HEK293 (cell line): ENCODE results near the gene PDE4D.

Source experiments
- CTCF ChIA-PET: fragments of 350-600 bp; formaldehyde crosslinking; extraction: SDS; loops from one replicate; lab custom pipeline; 2021; ENCODE audit warnings: antibody characterized with exemption; lab: Yijun Ruan, JAX
- POLR2A ChIA-PET: fragments of 300-600 bp; formaldehyde crosslinking; extraction: SDS; loops from one replicate; lab custom pipeline; 2020; ENCODE audit warnings: antibody characterized with exemption, inconsistent platforms; lab: Yijun Ruan, JAX
- H3K27ac ChIP-seq: fragments of 200-500 bp; sonication (Bioruptor generic); 2 replicates; pipeline ENCODE4 v1.5.1; 2014; ENCODE audit warnings: low read depth, low read length, control low read depth, inconsistent platforms; ENCODE audit errors: extremely low read depth
- H3K36me3 ChIP-seq, 2 experiments: fragments of 200-500 bp in 1 of 2; sonication (Bioruptor generic) in 1 of 2; 1 replicate in 1 of 2; 2 replicates in 1 of 2; pipeline ENCODE4 v1.5.1; 2014 to 2017; ENCODE audit warnings: inconsistent platforms in 2 of 2, low read length in 2 of 2; ENCODE audit not compliant: control insufficient read depth in 2 of 2, insufficient read depth in 1 of 2
- H3K4me1 ChIP-seq: fragments of 200-500 bp; sonication (Bioruptor generic); 2 replicates; pipeline ENCODE4 v1.5.1; 2014; ENCODE audit warnings: mild to moderate bottlenecking, low read length, inconsistent platforms; ENCODE audit not compliant: control insufficient read depth, insufficient read depth
- H3K4me3 ChIP-seq: 2 replicates; pipeline ENCODE4 v1.5.1; 2011; ENCODE audit warnings: low read depth, mild to moderate bottlenecking, control low read depth, low read length, moderate library complexity
- H3K9me3 ChIP-seq: fragments of 200-500 bp; sonication (Bioruptor generic); 2 replicates; pipeline ENCODE4 v1.5.1; 2014; ENCODE audit warnings: low read depth, low read length, inconsistent platforms; ENCODE audit not compliant: control insufficient read depth, insufficient read depth
- BCL11A ChIP-seq: fragments of 450-650 bp; formaldehyde crosslinking; IDR thresholded peaks from 2 replicates; pipeline ENCODE4 v1.5.1; 2016; ENCODE audit warnings: low read depth, missing biosample characterization, missing genetic modification characterization
- FEZF1 ChIP-seq: fragments of 450-650 bp; formaldehyde crosslinking; IDR thresholded peaks from 2 replicates; pipeline ENCODE4 v1.5.1; 2016; ENCODE audit warnings: missing biosample characterization, missing genetic modification characterization
- GLI4 ChIP-seq: fragments of 450-650 bp; formaldehyde crosslinking; IDR thresholded peaks from 2 replicates; pipeline ENCODE4 v1.5.1; 2016; ENCODE audit warnings: missing biosample characterization, missing genetic modification characterization
- OSR2 ChIP-seq: fragments of 450-650 bp; formaldehyde crosslinking; IDR thresholded peaks from 2 replicates; pipeline ENCODE4 v1.5.1; 2016; ENCODE audit warnings: missing biosample characterization, missing genetic modification characterization
- PRDM6 ChIP-seq: fragments of 450-650 bp; formaldehyde crosslinking; IDR thresholded peaks from 2 replicates; pipeline ENCODE4 v1.5.1; 2017; ENCODE audit warnings: missing biosample characterization, missing genetic modification characterization
- RBAK ChIP-seq: fragments of 450-650 bp; formaldehyde crosslinking; IDR thresholded peaks from 2 replicates; pipeline ENCODE4 v1.5.1; 2016; ENCODE audit warnings: missing biosample characterization, missing genetic modification characterization
- SETDB1 ChIP-seq: IDR thresholded peaks from one replicate; pipeline ENCODE4 v1.6.1; 2017; ENCODE audit warnings: mild to moderate bottlenecking, low read length, moderate library complexity, mixed read lengths; ENCODE audit not compliant: insufficient read length
- SP2 ChIP-seq: fragments of 450-650 bp; formaldehyde crosslinking; IDR thresholded peaks from 2 replicates; pipeline ENCODE4 v1.5.1; 2016; ENCODE audit warnings: missing biosample characterization, missing genetic modification characterization
- SP3 ChIP-seq: fragments of 450-650 bp; formaldehyde crosslinking; IDR thresholded peaks from 2 replicates; pipeline ENCODE4 v1.5.1; 2016; ENCODE audit warnings: missing biosample characterization, missing genetic modification characterization
- TCF7L2 ChIP-seq: IDR thresholded peaks from 2 replicates; pipeline ENCODE4 v1.6.1; 2011; ENCODE audit warnings: low read depth, mild to moderate bottlenecking, inconsistent platforms, low read length, moderate library complexity, borderline replicate concordance
- TRIM28 ChIP-seq: IDR thresholded peaks from 2 replicates; pipeline ENCODE4 v1.6.1; 2011; ENCODE audit warnings: low read length, control low read depth, borderline replicate concordance
- WT1 ChIP-seq: fragments of 450-650 bp; formaldehyde crosslinking; IDR thresholded peaks from 2 replicates; pipeline ENCODE4 v1.5.1; 2016; ENCODE audit warnings: missing biosample characterization, missing genetic modification characterization
- ZBTB49 ChIP-seq: fragments of 450-650 bp; formaldehyde crosslinking; IDR thresholded peaks from 2 replicates; pipeline ENCODE4 v1.5.1; 2016; ENCODE audit warnings: missing biosample characterization, missing genetic modification characterization, low read depth
- ZFP41 ChIP-seq: fragments of 450-650 bp; formaldehyde crosslinking; IDR thresholded peaks from 2 replicates; pipeline ENCODE4 v1.5.1; 2016; ENCODE audit warnings: missing biosample characterization, missing genetic modification characterization, borderline replicate concordance
- ZIC2 ChIP-seq: fragments of 450-650 bp; formaldehyde crosslinking; IDR thresholded peaks from 2 replicates; pipeline ENCODE4 v1.5.1; 2016; ENCODE audit warnings: missing biosample characterization, missing genetic modification characterization
- ZNF214 ChIP-seq: fragments of 450-650 bp; formaldehyde crosslinking; IDR thresholded peaks from 2 replicates; pipeline ENCODE4 v1.5.1; 2017; ENCODE audit warnings: missing biosample characterization, mild to moderate bottlenecking, missing genetic modification characterization, borderline replicate concordance
- ZNF221 ChIP-seq: fragments of 450-650 bp; formaldehyde crosslinking; IDR thresholded peaks from 2 replicates; pipeline ENCODE4 v1.5.1; 2017; ENCODE audit warnings: missing biosample characterization, missing genetic modification characterization, borderline replicate concordance
- ZNF24 ChIP-seq: fragments of 450-650 bp; formaldehyde crosslinking; IDR thresholded peaks from 2 replicates; pipeline ENCODE4 v1.5.1; 2016; ENCODE audit warnings: missing biosample characterization, missing genetic modification characterization
- ZNF248 ChIP-seq: fragments of 450-650 bp; formaldehyde crosslinking; IDR thresholded peaks from 2 replicates; pipeline ENCODE4 v1.5.1; 2017; ENCODE audit warnings: missing biosample characterization, missing genetic modification characterization
- ZNF302 ChIP-seq: fragments of 450-650 bp; formaldehyde crosslinking; IDR thresholded peaks from 2 replicates; pipeline ENCODE4 v1.5.1; 2016; ENCODE audit warnings: missing biosample characterization, missing genetic modification characterization, low read depth
- ZNF341 ChIP-seq: fragments of 450-650 bp; formaldehyde crosslinking; IDR thresholded peaks from 2 replicates; pipeline ENCODE4; 2016; ENCODE audit warnings: low read depth, missing biosample characterization, missing genetic modification characterization
- ZNF354C ChIP-seq: fragments of 450-650 bp; formaldehyde crosslinking; IDR thresholded peaks from 2 replicates; pipeline ENCODE4 v1.5.1; 2016; ENCODE audit warnings: missing biosample characterization, missing genetic modification characterization, low read depth, borderline replicate concordance
- ZNF362 ChIP-seq: fragments of 450-650 bp; formaldehyde crosslinking; IDR thresholded peaks from 2 replicates; pipeline ENCODE4 v1.5.1; 2016; ENCODE audit warnings: missing biosample characterization, missing genetic modification characterization
- ZNF366 ChIP-seq: fragments of 450-650 bp; formaldehyde crosslinking; conservative IDR thresholded peaks from 2 replicates; pipeline ENCODE4 v1.5.1; 2016; ENCODE audit warnings: missing biosample characterization, missing genetic modification characterization
- ZNF404 ChIP-seq: fragments of 450-650 bp; formaldehyde crosslinking; IDR thresholded peaks from 2 replicates; pipeline ENCODE4 v1.5.1; 2017; ENCODE audit warnings: missing biosample characterization, missing genetic modification characterization
- ZNF529 ChIP-seq: fragments of 450-650 bp; formaldehyde crosslinking; IDR thresholded peaks from 2 replicates; pipeline ENCODE4 v1.5.1; 2017; ENCODE audit warnings: missing genetic modification characterization, missing biosample characterization; ENCODE audit not compliant: insufficient replicate concordance
- ZNF544 ChIP-seq: fragments of 450-650 bp; formaldehyde crosslinking; IDR thresholded peaks from 2 replicates; pipeline ENCODE4 v1.5.0; 2017; ENCODE audit warnings: missing biosample characterization, missing genetic modification characterization
- ZNF561 ChIP-seq: fragments of 450-650 bp; IDR thresholded peaks from 2 replicates; pipeline ENCODE4 v1.5.1; 2018; ENCODE audit warnings: missing biosample characterization, missing genetic modification characterization, borderline replicate concordance
- ZNF621 ChIP-seq: fragments of 450-650 bp; formaldehyde crosslinking; IDR thresholded peaks from 2 replicates; pipeline ENCODE4 v1.5.1; 2017; ENCODE audit warnings: missing biosample characterization, missing genetic modification characterization
- ZNF791 ChIP-seq: fragments of 450-650 bp; formaldehyde crosslinking; IDR thresholded peaks from 2 replicates; pipeline ENCODE4 v1.5.1; 2016; ENCODE audit warnings: missing biosample characterization, missing genetic modification characterization
- ZNF843 ChIP-seq: fragments of 450-650 bp; formaldehyde crosslinking; IDR thresholded peaks from 2 replicates; pipeline ENCODE4 v1.5.1; 2016; ENCODE audit warnings: missing biosample characterization, missing genetic modification characterization

Gene PDE4D

GRCh38 chr5:59744531-59744992 lies 149.0 kb downstream of the PDE4D start:
- H3K27ac ChIP-seq, result no peak overlapping the region
- no peak for TF ChIP-seq GLI4 (tag by site-specific recombination)
- TF ChIP-seq ZNF366, result 0 out of 2 replicates have a peak, but pooled peaks have one; percentile 19
- peak; percentile 16; the same call in 1 of the 2 replicates for TF ChIP-seq ZIC2 (tag by site-specific recombination)
- no peak for TF ChIP-seq ZNF248
- TF ChIP-seq SP3 (tag by site-specific recombination), result no peak
- TF ChIP-seq ZNF354C (tag by site-specific recombination), result no peak
- no peak for TF ChIP-seq ZNF621 (tag by site-specific recombination)
- peak; percentile 58; the same call in 1 of the 2 replicates for TF ChIP-seq OSR2 (tag by site-specific recombination)
- TF ChIP-seq TCF7L2, result peak; percentile 31; the same call in 1 of the 2 replicates
- TF ChIP-seq PRDM6, result 0 out of 2 replicates have a peak, but pooled peaks have one; percentile 32
- TF ChIP-seq FEZF1 (tag by site-specific recombination), result 0 out of 2 replicates have a peak, but pooled peaks have one; percentile 14
- no peak for TF ChIP-seq ZBTB49 (tag by site-specific recombination)
- TF ChIP-seq ZNF544 (tag by site-specific recombination), result no peak
- no peak for TF ChIP-seq ZNF302
- TF ChIP-seq ZNF529, result no peak
- TF ChIP-seq TRIM28, result no peak
- peak; percentile 58; the same call in 1 of the 2 replicates for TF ChIP-seq ZNF843
- TF ChIP-seq, all 188 proteins: peak for 7
- H3K4me1 ChIP-seq, result no peaks in the 10 kb centered on the region
- no peak overlapping the region for H3K4me3 ChIP-seq
- H3K36me3 ChIP-seq, result no peaks in the 10 kb centered on the region
- ChIA-PET POLR2A (no interaction called here), CTCF (interaction anchor here (0.6 to 1.2 kb wide), 2 partner anchors 71 to 364 kb away, joined by 3 to 4 read pairs; no protein-coding TSS in a partner anchor)
- no peaks in the 10 kb centered on the region for H3K9me3 ChIP-seq

- no peaks in the 10 kb centered on the region for H3K9me3 ChIP-seq
- H3K27ac ChIP-seq, result no peak overlapping the region
- CTCF ChIA-PET, result no interaction called here
- H3K4me1 ChIP-seq, result no peaks in the 10 kb centered on the region
- H3K4me3 ChIP-seq, result no peak overlapping the region
- POLR2A ChIA-PET, result no interaction called here
- TF ChIP-seq RBAK (tag by site-specific recombination) (no peak), BCL11A (tag by site-specific recombination) (no peak), ZFP41 (no peak), ZNF24 (tag by site-specific recombination) (no peak)
- no peaks in the 10 kb centered on the region for H3K36me3 ChIP-seq
Observed at GRCh38 chr5:59741599-59741998, 151.9 kb downstream of the PDE4D start.

GRCh38 chr5:59738024-59738423 lies 155.5 kb downstream of the PDE4D start:
- Histone ChIP-seq H3K36me3 (no peaks in the 10 kb centered on the region), H3K4me3 (no peak overlapping the region), H3K4me1 (no peaks in the 10 kb centered on the region), H3K27ac (no peak overlapping the region), H3K9me3 (no peaks in the 10 kb centered on the region)
- POLR2A ChIA-PET, result no interaction called here
- CTCF ChIA-PET, result interaction anchor here (1.2 kb wide), 1 partner anchor 12 kb away, joined by 5 read pairs; no protein-coding TSS in a partner anchor
- no peak for TF ChIP-seq WT1
- no peak for TF ChIP-seq ZNF214 (tag by site-specific recombination)
- TF ChIP-seq SP2, result no peak
- no peak for TF ChIP-seq ZNF221 (tag by site-specific recombination)
- no peak for TF ChIP-seq ZNF404 (tag by site-specific recombination)
- TF ChIP-seq ZNF791 (tag by site-specific recombination), result no peak
- no peak for TF ChIP-seq SETDB1
- TF ChIP-seq ZNF341 (tag by site-specific recombination), result no peak
- TF ChIP-seq ZNF561, result no peak
- no peak for TF ChIP-seq ZNF362 (tag by site-specific recombination)
